Panc1 (cell line): ENCODE results near the gene CRYZ. TPM values are rescaled to one million over a fixed set of nuclear protein-coding genes. Genes with fewer than 3 reads are reported as not detected.
"Not testable (repeated sequence)": the region's sequence is repeated elsewhere in the genome, so short reads cannot be mapped to it uniquely, and the experiment has no call there.

Experiments
- ATAC-seq: fragments of 200-7000 bp; cut with Tn5 transposase; 2 replicates; pipeline ENCODE4 v1.9.1; 2020; ENCODE audit warnings: mild to moderate bottlenecking, moderate library complexity
- BruUV-seq: library from RNA; stranded (reverse); fragments of 400-500 nt; replicated peaks from 2 replicates; lab custom pipeline; 2021; lab: Mats Ljungman, UMichigan
- CTCF ChIA-PET: fragments of 300-600 bp; sonication (Branson Sonifier 250); formaldehyde crosslinking; loops from one replicate; lab custom pipeline; 2022; ENCODE audit warnings: antibody characterized with exemption; lab: Charles Lee
- POLR2A ChIA-PET: fragments of 300-600 bp; sonication (Branson Sonifier 250); formaldehyde crosslinking; loops from one replicate; lab custom pipeline; 2022; ENCODE audit warnings: antibody characterized with exemption; lab: Charles Lee
- DNase-seq: peaks from one replicate; pipeline ENCODE4 v3.0.0-alpha.2; 2010; ENCODE audit warnings: low read depth, low spot score
- H3K27ac ChIP-seq: 2 replicates; pipeline ENCODE4 v1.5.1; 2011; ENCODE audit warnings: mild to moderate bottlenecking, low read length, inconsistent platforms
- H3K27me3 ChIP-seq: fragments of 200-500 bp; sonication (Bioruptor generic); 2 replicates; pipeline ENCODE4 v1.6.0; 2014; ENCODE audit warnings: low read length, inconsistent platforms; ENCODE audit not compliant: control insufficient read depth, insufficient read depth
- H3K36me3 ChIP-seq: fragments of 200-500 bp; sonication (Bioruptor generic); 2 replicates; pipeline ENCODE4 v1.5.1; 2014; ENCODE audit warnings: inconsistent platforms, mild to moderate bottlenecking, low read length, moderate library complexity; ENCODE audit not compliant: control insufficient read depth, insufficient read depth
- H3K4me1 ChIP-seq: 2 replicates; pipeline ENCODE4 v1.5.1; 2011; ENCODE audit warnings: inconsistent platforms, mild to moderate bottlenecking, low read length, moderate library complexity; ENCODE audit not compliant: control insufficient read depth, insufficient read depth
- H3K4me3 ChIP-seq, 2 experiments: 2 replicates each; pipeline ENCODE4 v1.5.1; 2011 to 2012; ENCODE audit warnings: low read depth in 2 of 2, low read length in 2 of 2, mild to moderate bottlenecking in 2 of 2, inconsistent platforms in 1 of 2, moderate library complexity in 1 of 2
- H3K9me3 ChIP-seq: fragments of 200-500 bp; sonication (Bioruptor generic); 2 replicates; pipeline ENCODE4 v1.5.1; 2014; ENCODE audit warnings: low read depth, mild to moderate bottlenecking, inconsistent platforms, low read length, moderate library complexity; ENCODE audit not compliant: control insufficient read depth, insufficient read depth
- CTCF ChIP-seq: fragments of 450-650 bp; IDR thresholded peaks from 2 replicates; pipeline ENCODE4 v1.5.1; 2017; ENCODE audit warnings: mild to moderate bottlenecking
- POLR2AphosphoS5 ChIP-seq: IDR thresholded peaks from 2 replicates; pipeline ENCODE4 v1.6.1; 2012; ENCODE audit warnings: mild to moderate bottlenecking, low read depth, low read length, moderate library complexity
- REST ChIP-seq, 2 experiments: IDR thresholded peaks; 2 replicates each; pipeline ENCODE4 v1.6.1; 2011 to 2012; ENCODE audit warnings: low read depth in 2 of 2, control low read depth in 1 of 2, low read length in 1 of 2, mild to moderate bottlenecking in 1 of 2, moderate library complexity in 1 of 2; ENCODE audit not compliant: insufficient read depth in 1 of 2
- SIN3A ChIP-seq: IDR thresholded peaks from 2 replicates; pipeline ENCODE4 v1.6.1; 2012; ENCODE audit warnings: low read depth, mild to moderate bottlenecking, low read length, moderate library complexity, borderline replicate concordance; ENCODE audit not compliant: insufficient read depth
- TCF7L2 ChIP-seq: IDR thresholded peaks from 2 replicates; pipeline ENCODE4 v1.6.1; 2011; ENCODE audit warnings: mild to moderate bottlenecking, low read depth, low read length, inconsistent platforms
- in situ Hi-C: cut with HindIII; loops from 2 replicates; pipeline ENCODE4 v1.10.0; 2016; ENCODE audit warnings: low sequenced_read_pairs, low pct_unique_long_range_greater_than_20kb
- intact Hi-C: fragments of 100-400 bp; cut with micrococcal nuclease; formaldehyde crosslinking; loops from one replicate; pipeline ENCODE4 v1.10.0; 2022; ENCODE audit not compliant: unreplicated experiment
- total RNA-seq: library from RNA; stranded (reverse); gene quantifications from one replicate; pipeline ENCODE4 v1.2.1, GENCODE V29; 2021; ENCODE audit not compliant: unreplicated experiment

The CRYZ gene
- total RNA-seq, 1 experiment from 2014 or later = 32.7 TPM

- in situ Hi-C loops (no loop called here), intact Hi-C loops (no loop called here)
- no peaks in the 10 kb centered on the region for H3K36me3 ChIP-seq
- POLR2A ChIA-PET = no interaction called here
- H3K27me3 ChIP-seq = no peaks in the 10 kb centered on the region
- no peak within 1 kb of the TSS for H3K4me3 ChIP-seq
- no TSS peak for BruUV-seq
- CTCF ChIA-PET = no interaction called here
- H3K9me3 ChIP-seq = no peaks in the 10 kb centered on the region; the same call in 1 of the 2 replicates
- no peak for TF ChIP-seq POLR2AphosphoS5
- TF ChIP-seq SIN3A = no peak
- no peak for TF ChIP-seq REST (IDR thresholded peaks at IDR 0.05; ENCODE audit: insufficient read depth in 1 of 2, low read depth in 2 of 2, low read length in 1 of 2)
- no peak for TF ChIP-seq CTCF
- no peak for TF ChIP-seq TCF7L2
- ATAC-seq = no peak
- H3K4me1 ChIP-seq = no peaks in the 10 kb centered on the region
- H3K27ac ChIP-seq = no peak within 1 kb of the TSS
- no peak for DNase-seq
Measured at GRCh38 chr1:74673351-74674111, 59.3 kb downstream of the CRYZ start, which contains the start of gene ERICH3. ERICH3 (minus strand) TSS chr1:74673792; CDS start chr1:74673519, 273 bp downstream.

GRCh38 chr1:74670866-74671265 lies 62.0 kb downstream of the CRYZ start:
- ATAC-seq, BruUV-seq, H3K4me1 ChIP-seq, H3K36me3 ChIP-seq, H3K4me3 ChIP-seq, DNase-seq, intact Hi-C loops, in situ Hi-C loops, H3K27ac ChIP-seq, H3K9me3 ChIP-seq, CTCF ChIA-PET, H3K27me3 ChIP-seq, POLR2A ChIA-PET: not testable (repeated sequence)

Other genes starting within 250 kb of the CRYZ start
- not detected for gene LRRC53, start 220.4 kb downstream of the CRYZ start, total RNA-seq
- not detected for gene ERICH3, start 59.3 kb downstream of the CRYZ start, total RNA-seq
- 20.0 TPM for gene TYW3, start 102 bp upstream of the CRYZ start, total RNA-seq